Liver (tissue), 9 donors: ENCODE results near the gene DAGLA. TPM values are rescaled to one million over a fixed set of nuclear protein-coding genes. Genes with fewer than 3 reads are reported as not detected.

Experiments used
- DNase-seq: peaks from one replicate; pipeline ENCODE4 v3.0.0-alpha.2; 2017; ENCODE audit warnings: low spot score
- H3K27ac ChIP-seq, 2 donors: one replicate each; pipeline ENCODE4 v1.7.0; 2013; ENCODE audit warnings: inconsistent platforms in 2 of 2, low read length in 2 of 2, control low read depth in 1 of 2, low read depth in 1 of 2, mild to moderate bottlenecking in 1 of 2
- H3K27me3 ChIP-seq, 4 donors: one replicate each; pipeline versions ENCODE4 v1.6.1 to v1.7.0; 2013; ENCODE audit warnings: low read length in 3 of 4, inconsistent platforms in 1 of 4, mild to moderate bottlenecking in 1 of 4, moderate library complexity in 1 of 4; ENCODE audit not compliant: control insufficient read depth in 4 of 4, insufficient read depth in 4 of 4
- H3K36me3 ChIP-seq, 4 donors: one replicate each; pipeline versions ENCODE4 v1.6.1 to v1.7.0; 2013; ENCODE audit warnings: low read length in 3 of 4, mild to moderate bottlenecking in 3 of 4, low read depth in 1 of 4, moderate library complexity in 1 of 4; ENCODE audit not compliant: control insufficient read depth in 4 of 4, insufficient read depth in 3 of 4
- H3K4me1 ChIP-seq, 4 donors: one replicate each; pipeline versions ENCODE4 v1.6.1 to v1.7.0; 2013; ENCODE audit warnings: low read length in 3 of 4, mild to moderate bottlenecking in 3 of 4, moderate library complexity in 1 of 4; ENCODE audit not compliant: control insufficient read depth in 4 of 4, insufficient read depth in 4 of 4
- H3K4me3 ChIP-seq, 3 donors: one replicate each; pipeline versions ENCODE4 v1.6.1 to v1.7.0; 2013; ENCODE audit warnings: low read length in 3 of 3, control low read depth in 1 of 3, low read depth in 1 of 3, mild to moderate bottlenecking in 1 of 3
- H3K9ac ChIP-seq, 2 donors: one replicate each; pipeline ENCODE4 v1.7.0; 2013; ENCODE audit warnings: low read length in 2 of 2, mild to moderate bottlenecking in 2 of 2, moderate library complexity in 2 of 2, control low read depth in 1 of 2, low read depth in 1 of 2
- H3K9me3 ChIP-seq, 4 donors: one replicate each; pipeline versions ENCODE4 v1.6.1 to v1.7.0; 2013; ENCODE audit warnings: low read length in 3 of 4; ENCODE audit not compliant: control insufficient read depth in 4 of 4
- EGR1 ChIP-seq, 2 donors: IDR thresholded peaks; 2 replicates each; pipeline ENCODE4 v1.6.1; 2016 to 2018; ENCODE audit warnings: antibody characterized with exemption in 2 of 2, low read depth in 2 of 2
- FOXA1 ChIP-seq: IDR thresholded peaks from 2 replicates; pipeline ENCODE4 v1.6.1; 2016; ENCODE audit warnings: antibody characterized with exemption
- FOXA2 ChIP-seq: IDR thresholded peaks from 2 replicates; pipeline ENCODE4 v1.6.1; 2016; ENCODE audit warnings: antibody characterized with exemption
- GABPA ChIP-seq, 2 donors: IDR thresholded peaks in 1 of 2; conservative IDR thresholded peaks in 1 of 2; 2 replicates each; pipeline ENCODE4 v1.6.1; 2016; ENCODE audit warnings: antibody characterized with exemption in 2 of 2, mild to moderate bottlenecking in 1 of 2, moderate library complexity in 1 of 2
- HNF4A ChIP-seq, 2 donors: conservative IDR thresholded peaks; 2 replicates each; pipeline ENCODE4 v1.6.1; 2016; ENCODE audit warnings: antibody characterized with exemption in 2 of 2, mild to moderate bottlenecking in 2 of 2
- HNF4G ChIP-seq: IDR thresholded peaks from 2 replicates; pipeline ENCODE4 v1.6.1; 2016; ENCODE audit warnings: antibody characterized with exemption
- JUND ChIP-seq, 2 donors: IDR thresholded peaks; 2 replicates each; pipeline ENCODE4 v1.6.1; 2016; ENCODE audit warnings: antibody characterized with exemption in 2 of 2
- NR2F2 ChIP-seq: IDR thresholded peaks from 2 replicates; pipeline ENCODE4 v1.6.1; 2016; ENCODE audit warnings: antibody characterized with exemption
- RAD21 ChIP-seq, 2 donors: IDR thresholded peaks; 2 replicates each; pipeline ENCODE4 v1.6.1; 2016; ENCODE audit warnings: antibody characterized with exemption in 2 of 2, mild to moderate bottlenecking in 2 of 2
- RXRA ChIP-seq, 2 donors: IDR thresholded peaks; 2 replicates each; pipeline ENCODE4 v1.6.1; 2017 to 2018; ENCODE audit warnings: antibody characterized with exemption in 2 of 2, mild to moderate bottlenecking in 1 of 2
- SP1 ChIP-seq: IDR thresholded peaks from 2 replicates; pipeline ENCODE4 v1.6.1; 2018; ENCODE audit warnings: antibody characterized with exemption, mild to moderate bottlenecking
- TAF1 ChIP-seq: conservative IDR thresholded peaks from 2 replicates; pipeline ENCODE4 v1.6.1; 2016; ENCODE audit warnings: antibody characterized with exemption, mild to moderate bottlenecking
- YY1 ChIP-seq: IDR thresholded peaks from 2 replicates; pipeline ENCODE4 v1.6.1; 2016; ENCODE audit warnings: antibody characterized with exemption, mild to moderate bottlenecking
- WGBS: extraction: QIAGEN DNeasy Blood & Tissue Kit; methylation state at CpG from one replicate; pipeline ENCODE4 v1.1.7; 2013; 5-methylcytosine and 5-hydroxymethylcytosine counted together
- polyA plus RNA-seq, 2 donors: library from polyadenylated mRNA; stranded (reverse) in 1 of 2; unstranded in 1 of 2; fragments of 200-250 nt in 1 of 2; fragments of >200 nt in 1 of 2; fragmentation: Nextera tagmentation in 1 of 2; extraction: Ambion mirVana in 1 of 2; gene quantifications; one replicate each; pipeline versions ENCODE4 v1.2.1 to v1.2.3, GENCODE V29; 2013 to 2015
- total RNA-seq, 2 donors: library from RNA; depleted of rRNA; stranded (reverse); fragments of >200 nt; gene quantifications; one replicate each; pipeline ENCODE4 v1.2.3, GENCODE V29; 2014
- TF ChIP-seq, protein P1 (sequence below): IDR thresholded peaks from 2 replicates; pipeline ENCODE4 v1.6.1; 2016; ENCODE audit warnings: antibody characterized with exemption, mild to moderate bottlenecking
- TF ChIP-seq, protein P2 (sequence below): IDR thresholded peaks from 2 replicates; pipeline ENCODE4 v1.6.1; 2016; ENCODE audit warnings: antibody characterized with exemption
- TF ChIP-seq, protein P3 (sequence below): IDR thresholded peaks from 2 replicates; pipeline ENCODE4 v1.6.1; 2016; ENCODE audit warnings: antibody characterized with exemption
- TF ChIP-seq, protein P4 (sequence below): IDR thresholded peaks from 2 replicates; pipeline ENCODE4 v1.6.1; 2016; ENCODE audit warnings: antibody characterized with exemption
- TF ChIP-seq, protein P5 (sequence below): fragments of 150-350 bp; IDR thresholded peaks from 2 replicates; pipeline ENCODE4 v1.5.1; 2017; ENCODE audit warnings: improper control_type of control experiment, low read depth, low read length; ENCODE audit not compliant: missing input control
- donor health status: healthy.
- donor health status: healthy.
- donor health status: healthy.
- donor health status: healthy.
- donor health status: healthy.

Gene DAGLA
- total and polyA plus RNA-seq, 4 donors, result 0.13 to 0.84 (median 0.60) TPM

DNA sequence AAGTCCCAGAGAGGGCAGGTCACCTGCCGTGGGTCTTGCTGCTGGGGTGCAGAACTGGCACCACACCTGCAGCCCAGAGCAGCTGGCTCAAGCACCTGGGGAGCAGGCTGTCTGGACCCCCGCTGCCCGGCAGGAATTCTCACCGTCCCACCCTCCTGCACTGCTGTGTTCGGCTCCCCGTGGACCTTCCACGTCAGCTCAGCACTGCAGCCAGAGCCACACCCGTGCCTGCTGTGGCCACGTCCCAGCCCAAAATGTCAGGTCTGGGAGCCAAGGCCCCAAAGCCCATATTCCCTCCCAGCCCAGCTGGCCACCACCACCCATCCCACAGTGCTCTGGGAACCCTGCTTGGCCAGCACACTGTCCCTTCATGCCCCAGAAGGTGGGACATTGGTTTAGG, 44.2 kb downstream of the DAGLA start:
- Histone ChIP-seq H3K4me1 (no peaks in the 10 kb centered on the region), H3K4me3 (no peak overlapping the region), H3K27ac (no peak overlapping the region), H3K36me3 (no peaks in the 10 kb centered on the region), H3K27me3 (no peaks in the 10 kb centered on the region), H3K9me3 (no peaks in the 10 kb centered on the region), H3K9ac (no peak overlapping the region)
- TF ChIP-seq YY1, result no peak
- no peak for TF ChIP-seq RAD21 (IDR thresholded peaks at IDR 0.05)
- TF ChIP-seq, protein P1, sequence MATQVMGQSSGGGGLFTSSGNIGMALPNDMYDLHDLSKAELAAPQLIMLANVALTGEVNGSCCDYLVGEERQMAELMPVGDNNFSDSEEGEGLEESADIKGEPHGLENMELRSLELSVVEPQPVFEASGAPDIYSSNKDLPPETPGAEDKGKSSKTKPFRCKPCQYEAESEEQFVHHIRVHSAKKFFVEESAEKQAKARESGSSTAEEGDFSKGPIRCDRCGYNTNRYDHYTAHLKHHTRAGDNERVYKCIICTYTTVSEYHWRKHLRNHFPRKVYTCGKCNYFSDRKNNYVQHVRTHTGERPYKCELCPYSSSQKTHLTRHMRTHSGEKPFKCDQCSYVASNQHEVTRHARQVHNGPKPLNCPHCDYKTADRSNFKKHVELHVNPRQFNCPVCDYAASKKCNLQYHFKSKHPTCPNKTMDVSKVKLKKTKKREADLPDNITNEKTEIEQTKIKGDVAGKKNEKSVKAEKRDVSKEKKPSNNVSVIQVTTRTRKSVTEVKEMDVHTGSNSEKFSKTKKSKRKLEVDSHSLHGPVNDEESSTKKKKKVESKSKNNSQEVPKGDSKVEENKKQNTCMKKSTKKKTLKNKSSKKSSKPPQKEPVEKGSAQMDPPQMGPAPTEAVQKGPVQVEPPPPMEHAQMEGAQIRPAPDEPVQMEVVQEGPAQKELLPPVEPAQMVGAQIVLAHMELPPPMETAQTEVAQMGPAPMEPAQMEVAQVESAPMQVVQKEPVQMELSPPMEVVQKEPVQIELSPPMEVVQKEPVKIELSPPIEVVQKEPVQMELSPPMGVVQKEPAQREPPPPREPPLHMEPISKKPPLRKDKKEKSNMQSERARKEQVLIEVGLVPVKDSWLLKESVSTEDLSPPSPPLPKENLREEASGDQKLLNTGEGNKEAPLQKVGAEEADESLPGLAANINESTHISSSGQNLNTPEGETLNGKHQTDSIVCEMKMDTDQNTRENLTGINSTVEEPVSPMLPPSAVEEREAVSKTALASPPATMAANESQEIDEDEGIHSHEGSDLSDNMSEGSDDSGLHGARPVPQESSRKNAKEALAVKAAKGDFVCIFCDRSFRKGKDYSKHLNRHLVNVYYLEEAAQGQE, result no peak
- TF ChIP-seq FOXA1, result no peak
- TF ChIP-seq GABPA (IDR thresholded peaks at IDR 0.05 in 1 of 2, conservative IDR thresholded peaks at IDR 0.05 in 1 of 2), result no peak
- TF ChIP-seq JUND (IDR thresholded peaks at IDR 0.05), result no peak
- no peak for DNase-seq
- WGBS, result 91% methylated on average over 9 of the region's 9 CpGs

DNA sequence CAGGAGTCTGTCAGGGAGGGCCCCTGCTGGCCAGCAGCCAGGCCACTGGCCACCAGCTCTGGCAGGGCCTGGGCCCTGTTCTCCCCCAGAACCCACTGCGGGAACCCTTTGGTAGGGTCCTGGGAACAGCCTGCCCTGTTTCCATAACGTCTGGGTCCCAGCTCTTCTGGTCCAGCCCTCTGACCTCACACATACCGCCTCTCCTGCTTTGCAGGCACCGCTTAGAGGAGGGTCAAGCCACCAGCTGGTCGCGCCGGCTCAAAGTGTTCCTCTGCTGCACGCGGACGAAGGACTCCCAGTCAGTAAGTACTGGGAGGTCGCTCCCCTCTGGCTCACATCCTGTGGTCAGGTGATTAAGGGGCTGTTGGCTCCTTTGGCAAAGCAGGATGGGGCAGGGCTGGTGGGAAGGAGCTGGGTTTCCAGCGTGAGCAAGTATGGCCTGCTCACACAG, 45.6 kb downstream of the DAGLA start:
- no peak for DNase-seq
- WGBS, result 87% methylated on average over 12 of the region's 12 CpGs
- Histone ChIP-seq H3K4me1 (no peaks in the 10 kb centered on the region), H3K9ac (no peak overlapping the region), H3K27ac (no peak overlapping the region), H3K9me3 (no peaks in the 10 kb centered on the region), H3K36me3 (no peaks in the 10 kb centered on the region), H3K27me3 (no peaks in the 10 kb centered on the region), H3K4me3 (no peak overlapping the region)
- TF ChIP-seq JUND (IDR thresholded peaks at IDR 0.05) (no peak), SP1 (no peak), FOXA1 (no peak), GABPA (IDR thresholded peaks at IDR 0.05 in 1 of 2, conservative IDR thresholded peaks at IDR 0.05 in 1 of 2) (no peak), HNF4G (no peak), RAD21 (IDR thresholded peaks at IDR 0.05) (no peak), TAF1 (no peak), RXRA (IDR thresholded peaks at IDR 0.05) (no peak), NR2F2 (no peak), HNF4A (conservative IDR thresholded peaks at IDR 0.05) (no peak), EGR1 (IDR thresholded peaks at IDR 0.05; ENCODE audit: low read depth in 2 of 2) (no peak), YY1 (no peak), FOXA2 (no peak)
- TF ChIP-seq, protein P2, sequence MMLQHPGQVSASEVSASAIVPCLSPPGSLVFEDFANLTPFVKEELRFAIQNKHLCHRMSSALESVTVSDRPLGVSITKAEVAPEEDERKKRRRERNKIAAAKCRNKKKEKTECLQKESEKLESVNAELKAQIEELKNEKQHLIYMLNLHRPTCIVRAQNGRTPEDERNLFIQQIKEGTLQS, result no peak
- TF ChIP-seq, protein P3, sequence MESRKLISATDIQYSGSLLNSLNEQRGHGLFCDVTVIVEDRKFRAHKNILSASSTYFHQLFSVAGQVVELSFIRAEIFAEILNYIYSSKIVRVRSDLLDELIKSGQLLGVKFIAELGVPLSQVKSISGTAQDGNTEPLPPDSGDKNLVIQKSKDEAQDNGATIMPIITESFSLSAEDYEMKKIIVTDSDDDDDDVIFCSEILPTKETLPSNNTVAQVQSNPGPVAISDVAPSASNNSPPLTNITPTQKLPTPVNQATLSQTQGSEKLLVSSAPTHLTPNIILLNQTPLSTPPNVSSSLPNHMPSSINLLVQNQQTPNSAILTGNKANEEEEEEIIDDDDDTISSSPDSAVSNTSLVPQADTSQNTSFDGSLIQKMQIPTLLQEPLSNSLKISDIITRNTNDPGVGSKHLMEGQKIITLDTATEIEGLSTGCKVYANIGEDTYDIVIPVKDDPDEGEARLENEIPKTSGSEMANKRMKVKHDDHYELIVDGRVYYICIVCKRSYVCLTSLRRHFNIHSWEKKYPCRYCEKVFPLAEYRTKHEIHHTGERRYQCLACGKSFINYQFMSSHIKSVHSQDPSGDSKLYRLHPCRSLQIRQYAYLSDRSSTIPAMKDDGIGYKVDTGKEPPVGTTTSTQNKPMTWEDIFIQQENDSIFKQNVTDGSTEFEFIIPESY, result no peak
- TF ChIP-seq, protein P4, sequence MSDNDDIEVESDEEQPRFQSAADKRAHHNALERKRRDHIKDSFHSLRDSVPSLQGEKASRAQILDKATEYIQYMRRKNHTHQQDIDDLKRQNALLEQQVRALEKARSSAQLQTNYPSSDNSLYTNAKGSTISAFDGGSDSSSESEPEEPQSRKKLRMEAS, result no peak
- TF ChIP-seq, protein P5, sequence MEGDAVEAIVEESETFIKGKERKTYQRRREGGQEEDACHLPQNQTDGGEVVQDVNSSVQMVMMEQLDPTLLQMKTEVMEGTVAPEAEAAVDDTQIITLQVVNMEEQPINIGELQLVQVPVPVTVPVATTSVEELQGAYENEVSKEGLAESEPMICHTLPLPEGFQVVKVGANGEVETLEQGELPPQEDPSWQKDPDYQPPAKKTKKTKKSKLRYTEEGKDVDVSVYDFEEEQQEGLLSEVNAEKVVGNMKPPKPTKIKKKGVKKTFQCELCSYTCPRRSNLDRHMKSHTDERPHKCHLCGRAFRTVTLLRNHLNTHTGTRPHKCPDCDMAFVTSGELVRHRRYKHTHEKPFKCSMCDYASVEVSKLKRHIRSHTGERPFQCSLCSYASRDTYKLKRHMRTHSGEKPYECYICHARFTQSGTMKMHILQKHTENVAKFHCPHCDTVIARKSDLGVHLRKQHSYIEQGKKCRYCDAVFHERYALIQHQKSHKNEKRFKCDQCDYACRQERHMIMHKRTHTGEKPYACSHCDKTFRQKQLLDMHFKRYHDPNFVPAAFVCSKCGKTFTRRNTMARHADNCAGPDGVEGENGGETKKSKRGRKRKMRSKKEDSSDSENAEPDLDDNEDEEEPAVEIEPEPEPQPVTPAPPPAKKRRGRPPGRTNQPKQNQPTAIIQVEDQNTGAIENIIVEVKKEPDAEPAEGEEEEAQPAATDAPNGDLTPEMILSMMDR, result no peak
- TF ChIP-seq, protein P1, result no peak
